ENCODE measurements around the gene STXBP1.
"Not testable (repeated sequence)": the region's sequence is repeated elsewhere in the genome, so short reads cannot be mapped to it uniquely, and the experiment has no call there.

The STXBP1 gene

DNA sequence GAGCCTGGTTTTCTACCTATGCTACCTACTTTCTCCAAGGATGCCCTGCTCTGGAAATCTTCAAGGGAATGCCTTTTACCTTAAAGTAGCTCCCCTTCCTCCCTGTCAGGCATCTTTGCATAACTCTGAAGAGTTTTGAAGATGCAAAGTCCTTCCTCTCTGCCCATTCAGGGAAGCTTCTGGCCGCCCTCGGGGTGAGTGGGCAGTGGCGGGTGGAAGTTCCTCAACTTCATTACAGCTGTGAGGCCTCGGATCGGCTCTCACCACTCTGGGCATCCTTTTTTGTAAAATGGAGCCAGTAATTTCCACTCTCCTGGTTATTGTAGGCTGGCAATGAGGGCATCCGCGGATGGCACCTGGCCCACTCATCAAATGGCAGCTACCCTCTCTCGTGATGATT lies 31.7 kb upstream of the STXBP1 start:
- Histone ChIP-seq H3K27ac (ENCODE audit: low read length) (no peak overlapping the region), H3K9ac (ENCODE audit: low read length) (no peak overlapping the region), H3K79me2 (ENCODE audit: low read length) (no peaks in the 10 kb centered on the region), H3K27me3 (ENCODE audit: low read depth, low read length) (peaks cover 6% of the 10 kb centered on the region), H2AFZ (ENCODE audit: low read depth, low read length) (no peak overlapping the region), H3K36me3 (replicated peaks; ENCODE audit: low read depth, low read length) (no peaks in the 10 kb centered on the region), H4K20me1 (ENCODE audit: insufficient read depth, low read length) (no peaks in the 10 kb centered on the region), H3K4me2 (ENCODE audit: low read length) (no peak overlapping the region), H3K9me3 (ENCODE audit: insufficient read depth, low read length) (no peaks in the 10 kb centered on the region), H3K4me3 (ENCODE audit: low read length) (no peak overlapping the region), H3K4me1 (ENCODE audit: low read length) (peaks cover 6% of the 10 kb centered on the region)
- TF ChIP-seq, protein P1, sequence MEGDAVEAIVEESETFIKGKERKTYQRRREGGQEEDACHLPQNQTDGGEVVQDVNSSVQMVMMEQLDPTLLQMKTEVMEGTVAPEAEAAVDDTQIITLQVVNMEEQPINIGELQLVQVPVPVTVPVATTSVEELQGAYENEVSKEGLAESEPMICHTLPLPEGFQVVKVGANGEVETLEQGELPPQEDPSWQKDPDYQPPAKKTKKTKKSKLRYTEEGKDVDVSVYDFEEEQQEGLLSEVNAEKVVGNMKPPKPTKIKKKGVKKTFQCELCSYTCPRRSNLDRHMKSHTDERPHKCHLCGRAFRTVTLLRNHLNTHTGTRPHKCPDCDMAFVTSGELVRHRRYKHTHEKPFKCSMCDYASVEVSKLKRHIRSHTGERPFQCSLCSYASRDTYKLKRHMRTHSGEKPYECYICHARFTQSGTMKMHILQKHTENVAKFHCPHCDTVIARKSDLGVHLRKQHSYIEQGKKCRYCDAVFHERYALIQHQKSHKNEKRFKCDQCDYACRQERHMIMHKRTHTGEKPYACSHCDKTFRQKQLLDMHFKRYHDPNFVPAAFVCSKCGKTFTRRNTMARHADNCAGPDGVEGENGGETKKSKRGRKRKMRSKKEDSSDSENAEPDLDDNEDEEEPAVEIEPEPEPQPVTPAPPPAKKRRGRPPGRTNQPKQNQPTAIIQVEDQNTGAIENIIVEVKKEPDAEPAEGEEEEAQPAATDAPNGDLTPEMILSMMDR (IDR thresholded peaks at IDR 0.05; ENCODE audit: low read depth, low read length), result no peak
- TF ChIP-seq EZH2phosphoT487 (IDR thresholded peaks at IDR 0.05; ENCODE audit: low read depth), result no peak

DNA sequence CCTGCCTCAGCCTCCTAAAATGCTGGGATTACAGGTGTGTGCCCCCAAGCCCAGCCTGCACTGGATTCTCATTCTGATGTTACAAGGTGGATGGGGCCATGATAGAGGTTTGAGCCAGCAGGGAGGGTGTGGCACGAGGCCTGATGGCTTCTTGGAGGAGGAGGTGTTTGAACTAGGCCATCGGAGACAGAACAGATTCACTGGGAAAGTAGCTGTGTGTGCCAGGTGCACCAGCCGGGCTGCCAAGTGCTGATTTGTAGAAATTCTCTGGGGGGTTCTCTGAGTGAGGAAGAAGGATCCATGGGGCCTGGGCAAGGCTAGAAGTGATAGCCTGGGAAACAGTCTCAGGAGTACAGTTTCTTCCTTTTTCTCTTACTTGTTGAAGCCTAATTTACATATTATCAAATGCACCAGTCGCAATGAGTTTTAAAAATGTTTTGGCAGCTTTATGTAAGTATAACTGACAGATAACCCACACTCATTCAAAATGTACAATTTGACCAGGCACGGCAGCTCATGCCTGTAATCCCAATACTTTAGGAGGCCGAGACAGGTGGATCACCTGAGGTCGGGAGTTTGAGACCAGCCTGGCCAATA lies 31.1 kb upstream of the STXBP1 start:
- H3K79me2 ChIP-seq (ENCODE audit: low read length), result no peaks in the 10 kb centered on the region
- H3K4me2 ChIP-seq (ENCODE audit: low read length), result no peak overlapping the region
- H3K4me1 ChIP-seq (ENCODE audit: low read length), result no peaks in the 10 kb centered on the region
- TF ChIP-seq EZH2phosphoT487 (IDR thresholded peaks at IDR 0.05; ENCODE audit: low read depth), result no peak
- TF ChIP-seq, protein P1 (IDR thresholded peaks at IDR 0.05; ENCODE audit: low read depth, low read length), result no peak
- peaks cover 6% of the 10 kb centered on the region for H3K27me3 ChIP-seq (ENCODE audit: low read depth, low read length)
- no peaks in the 10 kb centered on the region for H3K9me3 ChIP-seq (ENCODE audit: insufficient read depth, low read length)
- no peak overlapping the region for H3K9ac ChIP-seq (ENCODE audit: low read length)
- H4K20me1 ChIP-seq (ENCODE audit: insufficient read depth, low read length), result no peaks in the 10 kb centered on the region
- no peak overlapping the region for H3K4me3 ChIP-seq (ENCODE audit: low read length)
- no peaks in the 10 kb centered on the region for H3K36me3 ChIP-seq (replicated peaks; ENCODE audit: low read depth, low read length)
- H3K27ac ChIP-seq (ENCODE audit: low read length), result no peak overlapping the region
- no peak overlapping the region for H2AFZ ChIP-seq (ENCODE audit: low read depth, low read length)

DNA sequence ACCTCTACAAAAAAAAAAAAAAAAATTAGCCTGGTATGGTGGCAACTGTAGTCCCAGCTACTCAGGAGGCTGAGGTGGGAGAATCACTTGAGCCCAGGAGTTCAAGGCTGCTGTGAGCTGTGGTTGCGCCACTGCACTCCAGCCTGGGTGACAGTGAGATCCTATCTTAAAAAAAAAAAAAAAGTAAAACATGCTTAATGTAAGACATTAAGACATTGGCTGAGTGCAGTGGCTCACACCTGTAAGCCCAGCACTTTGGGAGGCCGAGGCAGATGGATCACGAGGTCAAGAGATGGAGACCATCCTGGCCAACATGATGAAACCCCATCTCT lies 27.6 kb upstream of the STXBP1 start:
- H4K20me1 ChIP-seq (ENCODE audit: insufficient read depth, low read length); H3K36me3 ChIP-seq (replicated peaks; ENCODE audit: low read depth, low read length); H3K27ac ChIP-seq (ENCODE audit: low read length); H3K4me1 ChIP-seq (ENCODE audit: low read length); H3K79me2 ChIP-seq (ENCODE audit: low read length); H3K4me3 ChIP-seq (ENCODE audit: low read length); H3K9me3 ChIP-seq (ENCODE audit: insufficient read depth, low read length); H2AFZ ChIP-seq (ENCODE audit: low read depth, low read length); H3K9ac ChIP-seq (ENCODE audit: low read length); H3K4me2 ChIP-seq (ENCODE audit: low read length): not testable (repeated sequence)
- peaks cover 11% of the 10 kb centered on the region for H3K27me3 ChIP-seq (ENCODE audit: low read depth, low read length)

DNA sequence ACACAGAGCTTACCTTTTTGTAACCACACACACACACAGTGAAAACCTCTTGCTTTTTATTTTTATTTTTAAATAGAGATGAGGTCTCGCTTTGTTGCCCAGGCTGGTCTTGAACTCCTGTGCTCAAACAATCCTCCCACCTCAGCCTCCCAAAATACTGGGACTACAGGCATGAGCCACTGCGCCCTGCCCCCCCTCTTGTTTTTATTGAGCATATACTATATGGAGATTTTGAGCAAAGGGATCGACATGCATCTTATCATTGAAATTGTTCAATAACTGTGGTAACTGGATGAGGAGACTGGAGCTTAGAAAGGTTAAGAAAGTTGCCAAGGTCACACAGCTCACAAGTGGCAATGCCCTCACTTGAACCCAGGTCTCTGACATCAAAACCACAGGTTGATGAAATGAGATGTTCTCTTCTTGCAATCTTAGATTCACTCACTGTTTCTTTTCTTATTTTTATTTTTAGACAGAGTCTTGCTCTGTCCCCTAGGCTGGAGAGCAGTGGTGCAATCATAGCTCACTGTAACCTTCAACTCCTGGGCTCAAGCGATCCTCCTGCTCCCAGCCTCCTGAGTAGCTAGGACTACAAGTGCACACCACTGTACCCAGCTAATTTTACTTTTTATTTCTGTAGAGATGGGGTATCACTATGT lies 26.8 kb upstream of the STXBP1 start:
- no peak overlapping the region for H3K4me2 ChIP-seq (ENCODE audit: low read length)
- TF ChIP-seq EZH2phosphoT487 (IDR thresholded peaks at IDR 0.05; ENCODE audit: low read depth), result no peak
- TF ChIP-seq, protein P1 (IDR thresholded peaks at IDR 0.05; ENCODE audit: low read depth, low read length), result no peak
- H3K27me3 ChIP-seq (ENCODE audit: low read depth, low read length), result peaks cover 11% of the 10 kb centered on the region
- H3K79me2 ChIP-seq (ENCODE audit: low read length), result no peaks in the 10 kb centered on the region
- no peak overlapping the region for H3K27ac ChIP-seq (ENCODE audit: low read length)
- H3K4me3 ChIP-seq (ENCODE audit: low read length), result no peak overlapping the region
- H3K9me3 ChIP-seq (ENCODE audit: insufficient read depth, low read length), result no peaks in the 10 kb centered on the region
- no peaks in the 10 kb centered on the region for H3K36me3 ChIP-seq (replicated peaks; ENCODE audit: low read depth, low read length)
- no peak overlapping the region for H3K9ac ChIP-seq (ENCODE audit: low read length)
- H4K20me1 ChIP-seq (ENCODE audit: insufficient read depth, low read length), result no peaks in the 10 kb centered on the region
- H3K4me1 ChIP-seq (ENCODE audit: low read length), result 0 out of 2 replicates have a peak, but pooled peaks cover 2% of the 10 kb centered on the region
- no peak overlapping the region for H2AFZ ChIP-seq (ENCODE audit: low read depth, low read length)
